ENCODE measurements around the gene NTM.
A peak's percentile ranks its signal among the peaks of the same experiment; 100 is the strongest.

NTM gene

GRCh38 chr11:131372234-131372962, 2.0 kb downstream of the NTM start:
- H3K4me3 ChIP-seq (ENCODE audit: low read length in 2 of 2) = no peak overlapping the region
- H3K27ac ChIP-seq (ENCODE audit: low read depth in 2 of 2, low read length in 2 of 2) = no peak overlapping the region
- peaks cover 13 to 19% of the 10 kb centered on the region in 2 donors for H3K27me3 ChIP-seq (ENCODE audit: control insufficient read depth in 2 of 2, insufficient read depth in 2 of 2, low read length in 2 of 2)
- no peak overlapping the region for H3K9ac ChIP-seq (ENCODE audit: low read depth in 1 of 2, low read length in 2 of 2)
- H3K4me1 ChIP-seq (ENCODE audit: control insufficient read depth in 2 of 2, insufficient read depth in 2 of 2, low read length in 2 of 2) = peaks cover 0 to 3% of the 10 kb centered on the region in 2 donors
- no peaks in the 10 kb centered on the region for H3K36me3 ChIP-seq (ENCODE audit: control insufficient read depth in 2 of 2, insufficient read depth in 2 of 2, low read length in 2 of 2)
- H3K9me3 ChIP-seq (ENCODE audit: control insufficient read depth in 2 of 2, low read length in 2 of 2) = no peaks in the 10 kb centered on the region

DNA sequence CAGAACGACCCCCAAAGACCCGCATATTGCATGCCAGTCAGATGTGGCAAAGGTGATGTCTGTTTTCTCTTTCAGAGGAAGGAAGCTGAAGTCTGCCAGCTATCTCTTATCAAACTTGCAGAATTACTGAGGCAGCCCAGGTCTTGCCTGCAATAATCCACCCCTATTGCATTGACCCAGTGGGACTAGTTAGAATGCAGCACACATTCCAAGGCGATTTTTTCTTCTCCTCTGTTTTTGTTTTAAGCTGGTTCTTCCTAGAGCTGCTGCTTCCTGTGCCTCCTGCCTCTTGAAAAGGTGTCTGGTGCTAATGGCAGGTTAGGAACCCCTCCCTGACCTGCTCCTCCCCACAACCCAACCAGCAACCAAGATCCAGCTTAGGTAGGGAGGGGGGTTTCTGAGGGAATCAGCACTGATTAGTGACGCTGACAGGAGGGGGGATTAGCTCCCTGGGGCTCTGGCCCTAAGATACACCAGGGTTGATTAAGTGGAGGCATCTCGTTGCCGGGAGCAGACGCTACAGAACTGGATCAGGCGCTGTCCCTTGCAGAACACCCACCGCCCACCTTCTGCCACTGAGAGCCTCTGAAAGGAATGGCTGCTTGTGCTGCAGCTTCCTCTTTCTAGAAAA, 2.8 kb downstream of the NTM start:
- Histone ChIP-seq H3K4me1 (ENCODE audit: control insufficient read depth in 2 of 2, insufficient read depth in 2 of 2, low read length in 2 of 2) (peaks cover 0 to 3% of the 10 kb centered on the region in 2 donors), H3K27ac (ENCODE audit: low read depth in 2 of 2, low read length in 2 of 2) (no peak overlapping the region), H3K9me3 (ENCODE audit: control insufficient read depth in 2 of 2, low read length in 2 of 2) (no peaks in the 10 kb centered on the region), H3K27me3 (ENCODE audit: control insufficient read depth in 2 of 2, insufficient read depth in 2 of 2, low read length in 2 of 2) (peaks cover 13 to 19% of the 10 kb centered on the region in 2 donors), H3K4me3 (ENCODE audit: low read length in 2 of 2) (no peak overlapping the region), H3K9ac (ENCODE audit: low read depth in 1 of 2, low read length in 2 of 2) (no peak overlapping the region), H3K36me3 (ENCODE audit: control insufficient read depth in 2 of 2, insufficient read depth in 2 of 2, low read length in 2 of 2) (no peaks in the 10 kb centered on the region)

GRCh38 chr11:131373756-131374155, 3.3 kb downstream of the NTM start:
- peaks cover 0 to 3% of the 10 kb centered on the region in 2 donors for H3K4me1 ChIP-seq (ENCODE audit: control insufficient read depth in 2 of 2, insufficient read depth in 2 of 2, low read length in 2 of 2)
- no peak overlapping the region for H3K27ac ChIP-seq (ENCODE audit: low read depth in 2 of 2, low read length in 2 of 2)
- H3K9ac ChIP-seq (ENCODE audit: low read depth in 1 of 2, low read length in 2 of 2) = no peak overlapping the region
- no peaks in the 10 kb centered on the region for H3K36me3 ChIP-seq (ENCODE audit: control insufficient read depth in 2 of 2, insufficient read depth in 2 of 2, low read length in 2 of 2)
- no peak overlapping the region for H3K4me3 ChIP-seq (ENCODE audit: low read length in 2 of 2)
- no peaks in the 10 kb centered on the region for H3K9me3 ChIP-seq (ENCODE audit: control insufficient read depth in 2 of 2, low read length in 2 of 2)
- peaks cover 13 to 19% of the 10 kb centered on the region in 2 donors for H3K27me3 ChIP-seq (ENCODE audit: control insufficient read depth in 2 of 2, insufficient read depth in 2 of 2, low read length in 2 of 2)

DNA sequence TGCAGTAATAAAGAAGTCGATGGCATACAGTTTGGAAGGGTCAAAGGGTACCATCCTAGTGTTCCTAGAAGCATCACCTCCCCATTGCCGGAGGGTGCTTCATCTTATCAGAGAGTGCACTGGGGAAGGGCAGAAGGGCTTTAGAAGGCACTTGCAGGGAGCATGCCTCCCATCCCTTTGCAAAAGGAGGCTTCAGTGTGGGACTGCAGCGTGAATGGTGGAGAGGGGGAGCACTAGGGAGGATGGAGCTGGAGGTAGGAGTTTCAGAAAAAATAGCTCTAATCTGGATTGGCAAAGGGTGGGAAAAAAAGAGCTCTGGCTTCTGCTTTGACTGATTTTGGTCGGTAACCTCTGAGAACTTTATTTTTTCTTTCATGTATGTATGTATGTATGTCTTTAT, 5.0 kb downstream of the NTM start:
- Histone ChIP-seq H3K4me1 (ENCODE audit: control insufficient read depth in 2 of 2, insufficient read depth in 2 of 2, low read length in 2 of 2) (peaks cover 0 to 3% of the 10 kb centered on the region in 2 donors), H3K27ac (ENCODE audit: low read depth in 2 of 2, low read length in 2 of 2) (no peak overlapping the region), H3K9me3 (ENCODE audit: control insufficient read depth in 2 of 2, low read length in 2 of 2) (no peaks in the 10 kb centered on the region), H3K36me3 (ENCODE audit: control insufficient read depth in 2 of 2, insufficient read depth in 2 of 2, low read length in 2 of 2) (no peaks in the 10 kb centered on the region), H3K4me3 (ENCODE audit: low read length in 2 of 2) (no peak overlapping the region), H3K27me3 (ENCODE audit: control insufficient read depth in 2 of 2, insufficient read depth in 2 of 2, low read length in 2 of 2) (peaks cover 13 to 19% of the 10 kb centered on the region in 2 donors), H3K9ac (ENCODE audit: low read depth in 1 of 2, low read length in 2 of 2) (no peak overlapping the region)

- H3K9ac ChIP-seq (ENCODE audit: low read depth in 1 of 2, low read length in 2 of 2) = no peak overlapping the region
- peaks cover 0 to 1% of the 10 kb centered on the region in 2 donors for H3K4me1 ChIP-seq (ENCODE audit: control insufficient read depth in 2 of 2, insufficient read depth in 2 of 2, low read length in 2 of 2)
- H3K4me3 ChIP-seq (ENCODE audit: low read length in 2 of 2) = no peak overlapping the region
- H3K27ac ChIP-seq (ENCODE audit: low read depth in 2 of 2, low read length in 2 of 2) = no peak overlapping the region
- no peaks in the 10 kb centered on the region for H3K36me3 ChIP-seq (ENCODE audit: control insufficient read depth in 2 of 2, insufficient read depth in 2 of 2, low read length in 2 of 2)
- H3K27me3 ChIP-seq (ENCODE audit: control insufficient read depth in 2 of 2, insufficient read depth in 2 of 2, low read length in 2 of 2) = peaks cover 10 to 17% of the 10 kb centered on the region in 2 donors
- no peaks in the 10 kb centered on the region for H3K9me3 ChIP-seq (ENCODE audit: control insufficient read depth in 2 of 2, low read length in 2 of 2)
Measured at GRCh38 chr11:131375915-131376314, 5.5 kb downstream of the NTM start.

- Histone ChIP-seq H3K9ac (ENCODE audit: low read depth in 1 of 2, low read length in 2 of 2) (no peak overlapping the region), H3K4me1 (ENCODE audit: control insufficient read depth in 2 of 2, insufficient read depth in 2 of 2, low read length in 2 of 2) (no peaks in the 10 kb centered on the region), H3K27me3 (ENCODE audit: control insufficient read depth in 2 of 2, insufficient read depth in 2 of 2, low read length in 2 of 2) (peaks cover 0 to 4% of the 10 kb centered on the region in 2 donors), H3K4me3 (ENCODE audit: low read length in 2 of 2) (no peak overlapping the region), H3K27ac (ENCODE audit: low read depth in 2 of 2, low read length in 2 of 2) (no peak overlapping the region), H3K9me3 (ENCODE audit: control insufficient read depth in 2 of 2, low read length in 2 of 2) (no peaks in the 10 kb centered on the region), H3K36me3 (ENCODE audit: control insufficient read depth in 2 of 2, insufficient read depth in 2 of 2, low read length in 2 of 2) (no peaks in the 10 kb centered on the region)
Measured at GRCh38 chr11:131378931-131379330, 8.5 kb downstream of the NTM start.

- Histone ChIP-seq H3K9ac (ENCODE audit: low read depth in 1 of 2, low read length in 2 of 2) (no peak overlapping the region), H3K4me3 (ENCODE audit: low read length in 2 of 2) (no peak overlapping the region), H3K9me3 (ENCODE audit: control insufficient read depth in 2 of 2, low read length in 2 of 2) (no peaks in the 10 kb centered on the region), H3K4me1 (ENCODE audit: control insufficient read depth in 2 of 2, insufficient read depth in 2 of 2, low read length in 2 of 2) (peaks cover 0 to 4% of the 10 kb centered on the region in 2 donors), H3K36me3 (ENCODE audit: control insufficient read depth in 2 of 2, insufficient read depth in 2 of 2, low read length in 2 of 2) (no peaks in the 10 kb centered on the region), H3K27me3 (ENCODE audit: control insufficient read depth in 2 of 2, insufficient read depth in 2 of 2, low read length in 2 of 2) (peaks cover 0 to 4% of the 10 kb centered on the region in 2 donors), H3K27ac (ENCODE audit: low read depth in 2 of 2, low read length in 2 of 2) (peak overlapping the region in 1 of 2 donors; percentile 42)
Measured at GRCh38 chr11:131385763-131386390, 15.5 kb downstream of the NTM start.

DNA sequence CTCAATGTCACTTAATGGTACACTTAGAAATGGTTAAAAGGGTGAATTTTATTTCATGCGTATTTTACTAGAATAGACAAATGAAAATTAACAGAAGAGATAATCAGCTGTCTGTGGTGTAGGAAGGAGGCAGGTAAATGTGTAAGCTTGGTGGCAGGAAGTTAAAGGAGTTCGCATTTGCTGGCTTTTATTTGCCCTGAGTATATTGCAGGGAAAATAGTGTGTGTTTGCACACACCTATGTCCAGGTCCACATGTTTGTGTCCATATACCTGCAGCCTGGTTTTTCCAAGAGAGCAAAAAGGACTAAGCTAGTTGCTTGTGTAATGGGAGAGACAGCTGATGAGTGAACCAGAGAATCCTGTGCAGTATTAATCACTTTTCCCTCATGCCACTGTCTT, 16.0 kb downstream of the NTM start:
- H3K4me3 ChIP-seq (ENCODE audit: low read length in 2 of 2) = no peak overlapping the region
- H3K9me3 ChIP-seq (ENCODE audit: control insufficient read depth in 2 of 2, low read length in 2 of 2) = no peaks in the 10 kb centered on the region
- H3K27me3 ChIP-seq (ENCODE audit: control insufficient read depth in 2 of 2, insufficient read depth in 2 of 2, low read length in 2 of 2) = peaks cover 0 to 4% of the 10 kb centered on the region in 2 donors
- H3K27ac ChIP-seq (ENCODE audit: low read depth in 2 of 2, low read length in 2 of 2) = peak overlapping the region in 1 of 2 donors; percentile 42
- H3K36me3 ChIP-seq (ENCODE audit: control insufficient read depth in 2 of 2, insufficient read depth in 2 of 2, low read length in 2 of 2) = no peaks in the 10 kb centered on the region
- peaks cover 0 to 4% of the 10 kb centered on the region in 2 donors for H3K4me1 ChIP-seq (ENCODE audit: control insufficient read depth in 2 of 2, insufficient read depth in 2 of 2, low read length in 2 of 2)
- no peak overlapping the region for H3K9ac ChIP-seq (ENCODE audit: low read depth in 1 of 2, low read length in 2 of 2)

DNA sequence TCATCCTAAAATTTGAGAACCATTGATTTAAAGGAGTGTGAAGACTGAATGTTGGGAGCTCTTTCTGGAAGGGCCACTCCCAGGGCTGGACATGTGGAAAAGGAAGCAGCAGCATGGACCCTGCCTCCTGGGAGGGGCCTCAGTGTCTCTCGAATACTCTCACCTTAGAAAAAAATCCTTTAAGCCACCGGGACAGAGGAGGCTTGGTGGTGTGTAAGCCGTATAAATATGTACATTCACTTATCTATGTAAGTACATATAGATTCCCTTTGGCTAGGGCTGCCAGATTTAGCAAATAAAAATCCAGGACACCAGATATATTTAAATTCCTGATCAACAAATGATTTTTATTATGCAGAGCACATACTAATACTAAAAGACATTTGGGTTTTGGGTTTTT, 17.6 kb downstream of the NTM start:
- Histone ChIP-seq H3K9me3 (ENCODE audit: control insufficient read depth in 2 of 2, low read length in 2 of 2) (no peaks in the 10 kb centered on the region), H3K9ac (ENCODE audit: low read depth in 1 of 2, low read length in 2 of 2) (no peak overlapping the region), H3K4me1 (ENCODE audit: control insufficient read depth in 2 of 2, insufficient read depth in 2 of 2, low read length in 2 of 2) (peaks cover 0 to 4% of the 10 kb centered on the region in 2 donors), H3K4me3 (ENCODE audit: low read length in 2 of 2) (no peak overlapping the region), H3K27ac (ENCODE audit: low read depth in 2 of 2, low read length in 2 of 2) (no peak overlapping the region), H3K36me3 (ENCODE audit: control insufficient read depth in 2 of 2, insufficient read depth in 2 of 2, low read length in 2 of 2) (no peaks in the 10 kb centered on the region), H3K27me3 (ENCODE audit: control insufficient read depth in 2 of 2, insufficient read depth in 2 of 2, low read length in 2 of 2) (no peaks in the 10 kb centered on the region)

GRCh38 chr11:131389582-131389981, 19.2 kb downstream of the NTM start:
- no peak overlapping the region for H3K27ac ChIP-seq (ENCODE audit: low read depth in 2 of 2, low read length in 2 of 2)
- no peaks in the 10 kb centered on the region for H3K36me3 ChIP-seq (ENCODE audit: control insufficient read depth in 2 of 2, insufficient read depth in 2 of 2, low read length in 2 of 2)
- H3K4me1 ChIP-seq (ENCODE audit: control insufficient read depth in 2 of 2, insufficient read depth in 2 of 2, low read length in 2 of 2) = peaks cover 0 to 4% of the 10 kb centered on the region in 2 donors
- H3K9me3 ChIP-seq (ENCODE audit: control insufficient read depth in 2 of 2, low read length in 2 of 2) = no peaks in the 10 kb centered on the region
- H3K9ac ChIP-seq (ENCODE audit: low read depth in 1 of 2, low read length in 2 of 2) = no peak overlapping the region
- no peak overlapping the region for H3K4me3 ChIP-seq (ENCODE audit: low read length in 2 of 2)
- no peaks in the 10 kb centered on the region for H3K27me3 ChIP-seq (ENCODE audit: control insufficient read depth in 2 of 2, insufficient read depth in 2 of 2, low read length in 2 of 2)

Measured in mucosa of rectum (tissue), 2 donors.